ENCODE measurements around the gene EXOSC9. TPM values are rescaled to one million over a fixed set of nuclear protein-coding genes. Genes with fewer than 3 reads are reported as not detected.

Gene EXOSC9
- total and polyA plus RNA-seq, 8 donors: 10.4 to 162 (median 28.0) TPM

DNA sequence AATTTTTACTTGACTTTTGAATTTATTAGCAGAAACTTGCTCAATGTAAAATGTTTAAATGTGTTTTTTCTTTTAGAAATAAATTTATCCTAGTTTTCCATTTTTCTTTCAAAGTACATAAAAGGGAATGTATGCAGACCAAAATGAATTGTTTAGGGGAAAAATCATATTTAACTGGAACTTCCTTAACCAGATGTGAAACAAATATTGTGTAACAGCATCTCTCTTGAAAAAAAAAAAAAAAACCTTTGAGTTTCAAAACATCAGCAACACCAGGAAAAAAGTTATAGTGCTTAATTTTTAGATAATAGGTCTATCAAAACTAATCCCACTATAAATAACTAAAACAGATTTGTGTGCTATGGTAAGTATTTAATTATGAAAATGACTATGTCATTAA lies 37.0 kb downstream of the EXOSC9 start:
- H3K36me3 ChIP-seq: peaks cover 6 to 84% (median 75%) of the 10 kb centered on the region in 4 donors
- no peaks in the 10 kb centered on the region for H3K27me3 ChIP-seq
- no peaks in the 10 kb centered on the region for H3K4me1 ChIP-seq
- no peak for DNase-seq
- H3K9me3 ChIP-seq: no peaks in the 10 kb centered on the region
- H3K4me3 ChIP-seq: no peak overlapping the region
- TF ChIP-seq CTCF (IDR thresholded peaks at IDR 0.05) (no peak), EP300 (IDR thresholded peaks at IDR 0.05) (no peak), POLR2AphosphoS5 (IDR thresholded peaks at IDR 0.05) (no peak), POLR2A (IDR thresholded peaks at IDR 0.05) (no peak)
- H3K27ac ChIP-seq: no peak overlapping the region
- intact Hi-C loops (cut with DNase I; ENCODE audit: low total_unique reads): no loop called here

DNA sequence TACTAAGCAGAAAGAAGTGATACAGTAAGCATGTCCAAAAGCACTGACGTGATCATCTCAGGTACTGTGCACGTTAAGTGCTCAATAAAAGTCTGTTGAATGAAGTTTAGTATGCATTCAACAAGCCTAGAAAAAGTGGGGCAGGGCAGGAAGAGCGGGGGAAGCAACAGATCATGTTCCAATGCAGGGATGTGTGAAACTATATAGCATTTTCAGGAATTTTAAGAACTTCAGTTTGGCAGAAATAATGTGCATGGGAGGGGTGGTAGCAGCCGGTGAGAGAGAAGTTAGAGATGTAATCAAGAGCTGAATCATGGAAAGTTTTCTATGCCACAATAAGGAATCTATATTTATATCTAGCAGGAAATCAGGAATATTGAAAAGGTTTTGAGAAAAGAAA lies 41.7 kb downstream of the EXOSC9 start:
- WGBS, 5 donors: 91 to 96% (median 95%) methylated on average over 4 of the region's 4 CpGs
- no peak for TF ChIP-seq POLR2A (IDR thresholded peaks at IDR 0.05)
- TF ChIP-seq POLR2AphosphoS5 (IDR thresholded peaks at IDR 0.05): no peak
- no peak for TF ChIP-seq CTCF (IDR thresholded peaks at IDR 0.05)
- no peak for TF ChIP-seq EP300 (IDR thresholded peaks at IDR 0.05)
- H3K27me3 ChIP-seq: no peaks in the 10 kb centered on the region
- H3K36me3 ChIP-seq: peaks cover 20 to 94% (median 82%) of the 10 kb centered on the region in 4 donors
- no peaks in the 10 kb centered on the region for H3K4me1 ChIP-seq
- H3K4me3 ChIP-seq: no peak overlapping the region
- intact Hi-C loops (cut with DNase I; ENCODE audit: low total_unique reads): no loop called here
- no peaks in the 10 kb centered on the region for H3K9me3 ChIP-seq
- no peak for DNase-seq
- H3K27ac ChIP-seq: no peak overlapping the region

GRCh38 chr4:121846662-121847061 lies 45.5 kb downstream of the EXOSC9 start:
- WGBS, 5 donors: 80 to 92% (median 88%) methylated on average over 6 of the region's 6 CpGs
- H3K27me3 ChIP-seq: no peaks in the 10 kb centered on the region

GRCh38 chr4:121851354-121851753 lies 50.2 kb downstream of the EXOSC9 start:
- intact Hi-C loops (cut with DNase I; ENCODE audit: low total_unique reads): no loop called here
- peaks cover 12 to 60% (median 55%) of the 10 kb centered on the region in 4 donors for H3K36me3 ChIP-seq
- WGBS, 5 donors: 89 to 99% (median 94%) methylated on average over 1 of the region's 1 CpG
- no peak for TF ChIP-seq EP300 (IDR thresholded peaks at IDR 0.05)
- no peak for TF ChIP-seq POLR2AphosphoS5 (IDR thresholded peaks at IDR 0.05)
- TF ChIP-seq CTCF (IDR thresholded peaks at IDR 0.05): no peak
- no peak for TF ChIP-seq POLR2A (IDR thresholded peaks at IDR 0.05)
- H3K4me3 ChIP-seq: no peak overlapping the region
- no peak overlapping the region for H3K27ac ChIP-seq
- H3K9me3 ChIP-seq: no peaks in the 10 kb centered on the region
- DNase-seq: no peak
- no peaks in the 10 kb centered on the region for H3K4me1 ChIP-seq
- no peaks in the 10 kb centered on the region for H3K27me3 ChIP-seq

More at GRCh38 chr4:121846662-121847061, 45.5 kb downstream of the EXOSC9 start:
- no peak overlapping the region for H3K27ac ChIP-seq
- intact Hi-C loops (cut with DNase I; ENCODE audit: low total_unique reads): no loop called here
- no peak for DNase-seq
- peaks cover 26 to 77% (median 73%) of the 10 kb centered on the region in 4 donors for H3K36me3 ChIP-seq
- no peak overlapping the region for H3K4me3 ChIP-seq
- TF ChIP-seq POLR2A (IDR thresholded peaks at IDR 0.05): no peak
- TF ChIP-seq CTCF (IDR thresholded peaks at IDR 0.05): no peak
- no peak for TF ChIP-seq EP300 (IDR thresholded peaks at IDR 0.05)
- TF ChIP-seq POLR2AphosphoS5 (IDR thresholded peaks at IDR 0.05): no peak
- H3K9me3 ChIP-seq: no peaks in the 10 kb centered on the region
- no peaks in the 10 kb centered on the region for H3K4me1 ChIP-seq

Measured in stomach (tissue), 9 donors.